ENCODE measurements around the gene CCDC33.

The CCDC33 gene

DNA sequence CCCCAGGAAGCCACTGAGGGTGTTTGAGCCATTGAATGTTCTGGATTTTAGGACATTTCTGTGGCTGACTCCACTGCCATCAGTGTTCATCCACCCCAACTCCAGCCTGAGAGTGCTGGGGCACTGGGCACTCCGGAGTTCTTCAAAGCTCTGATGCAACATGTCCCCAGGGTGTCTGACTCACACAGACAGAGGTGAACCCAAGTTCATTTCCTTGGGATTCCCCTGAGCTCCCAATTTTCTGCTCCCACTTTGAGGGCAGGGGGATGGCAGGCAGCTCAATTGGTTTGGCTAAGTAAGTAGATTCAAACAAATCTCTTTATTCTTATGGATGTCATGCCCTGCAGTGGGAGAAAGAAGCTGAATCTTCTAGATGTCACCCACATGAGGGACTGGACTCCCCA lies 35.7 kb upstream of the CCDC33 start:
- Histone ChIP-seq H3K4me1 (ENCODE audit: control insufficient read depth, insufficient read depth, low read length) (peaks cover 23% of the 10 kb centered on the region), H3K9ac (ENCODE audit: low read length in 2 of 2) (no peak overlapping the region), H3K27ac (ENCODE audit: low read length) (no peak overlapping the region), H3K27me3 (ENCODE audit: control insufficient read depth in 1 of 2, insufficient read depth in 2 of 2, low read length in 2 of 2) (no peaks in the 10 kb centered on the region), H3K36me3 (ENCODE audit: control insufficient read depth in 2 of 2, insufficient read depth in 2 of 2, low read length in 2 of 2) (no peaks in the 10 kb centered on the region), H3K4me3 (ENCODE audit: low read length in 2 of 2) (no peak overlapping the region), H3K9me3 (ENCODE audit: control insufficient read depth in 2 of 2, low read length in 2 of 2) (no peaks in the 10 kb centered on the region)

DNA sequence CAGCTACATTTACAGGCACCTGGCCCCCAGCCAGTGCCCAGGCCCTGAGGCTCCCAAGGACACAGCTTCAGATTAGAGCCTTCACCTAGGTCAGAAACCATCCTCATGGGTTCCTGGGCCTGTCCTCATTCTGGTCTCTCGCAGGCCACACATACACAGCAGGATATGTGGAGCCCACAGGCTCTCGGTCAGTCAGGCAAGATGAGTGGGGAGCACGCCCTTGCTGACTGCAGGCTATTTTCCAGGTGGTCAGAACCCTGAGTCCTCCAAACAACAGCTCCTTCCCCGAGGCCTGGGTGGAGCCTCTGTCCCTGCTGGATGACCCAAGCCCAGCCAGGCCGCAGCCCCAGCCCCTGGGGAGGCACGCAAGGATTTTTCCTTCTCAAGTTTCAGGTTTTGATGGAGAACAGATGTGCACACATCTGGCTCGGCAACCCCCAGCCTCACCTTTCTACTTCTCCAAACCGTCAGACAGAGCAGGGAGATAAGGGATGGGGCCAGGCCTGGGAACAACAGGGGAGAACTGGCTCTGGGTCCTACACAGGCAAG lies 35.2 kb upstream of the CCDC33 start:
- Histone ChIP-seq H3K27me3 (ENCODE audit: control insufficient read depth in 1 of 2, insufficient read depth in 2 of 2, low read length in 2 of 2) (no peaks in the 10 kb centered on the region), H3K36me3 (ENCODE audit: control insufficient read depth in 2 of 2, insufficient read depth in 2 of 2, low read length in 2 of 2) (no peaks in the 10 kb centered on the region), H3K4me1 (ENCODE audit: control insufficient read depth, insufficient read depth, low read length) (peaks cover 22% of the 10 kb centered on the region), H3K4me3 (ENCODE audit: low read length in 2 of 2) (no peak overlapping the region), H3K9ac (ENCODE audit: low read length in 2 of 2) (no peak overlapping the region), H3K9me3 (ENCODE audit: control insufficient read depth in 2 of 2, low read length in 2 of 2) (no peaks in the 10 kb centered on the region), H3K27ac (ENCODE audit: low read length) (no peak overlapping the region)

DNA sequence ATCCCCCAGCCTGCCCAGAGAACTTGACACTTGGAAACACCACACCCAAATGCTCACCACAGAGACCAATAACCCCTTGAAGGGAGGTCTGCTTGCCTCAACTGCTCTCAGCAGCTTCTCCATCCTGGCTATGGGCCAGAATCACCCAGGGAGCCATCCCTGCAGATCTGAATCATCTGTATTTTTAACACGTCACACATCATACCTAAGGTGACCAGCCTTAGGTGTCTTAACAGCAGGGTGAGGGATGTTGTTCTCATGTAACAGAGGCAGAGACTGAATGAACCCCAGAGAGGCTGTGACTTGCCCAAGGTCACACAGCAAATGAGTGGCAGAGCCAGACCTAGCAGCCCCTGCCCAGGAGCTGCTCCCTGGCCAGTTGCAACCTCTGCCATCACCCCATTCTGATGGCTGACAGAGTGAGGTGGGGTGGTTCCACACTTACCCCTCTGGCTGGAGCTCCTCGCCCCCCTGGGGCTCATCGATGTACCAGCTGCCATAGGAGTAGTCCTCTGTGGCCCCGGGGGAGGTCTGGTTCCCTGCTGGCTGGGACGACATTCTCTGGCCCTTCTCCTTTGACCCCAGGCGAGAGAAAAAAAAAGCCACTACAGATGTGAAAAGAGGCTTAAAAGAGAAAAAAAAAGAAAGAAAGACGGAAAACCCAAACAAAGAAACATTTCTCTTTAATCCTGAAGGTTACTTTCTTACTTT lies 34.3 kb upstream of the CCDC33 start:
- Histone ChIP-seq H3K27ac (ENCODE audit: low read length) (no peak overlapping the region), H3K36me3 (ENCODE audit: control insufficient read depth in 2 of 2, insufficient read depth in 2 of 2, low read length in 2 of 2) (no peaks in the 10 kb centered on the region), H3K4me3 (ENCODE audit: low read length in 2 of 2) (no peak overlapping the region), H3K9me3 (ENCODE audit: control insufficient read depth in 2 of 2, low read length in 2 of 2) (no peaks in the 10 kb centered on the region), H3K27me3 (ENCODE audit: control insufficient read depth in 1 of 2, insufficient read depth in 2 of 2, low read length in 2 of 2) (no peaks in the 10 kb centered on the region), H3K4me1 (ENCODE audit: control insufficient read depth, insufficient read depth, low read length) (peaks cover 16% of the 10 kb centered on the region), H3K9ac (ENCODE audit: low read length in 2 of 2) (no peak overlapping the region)

DNA sequence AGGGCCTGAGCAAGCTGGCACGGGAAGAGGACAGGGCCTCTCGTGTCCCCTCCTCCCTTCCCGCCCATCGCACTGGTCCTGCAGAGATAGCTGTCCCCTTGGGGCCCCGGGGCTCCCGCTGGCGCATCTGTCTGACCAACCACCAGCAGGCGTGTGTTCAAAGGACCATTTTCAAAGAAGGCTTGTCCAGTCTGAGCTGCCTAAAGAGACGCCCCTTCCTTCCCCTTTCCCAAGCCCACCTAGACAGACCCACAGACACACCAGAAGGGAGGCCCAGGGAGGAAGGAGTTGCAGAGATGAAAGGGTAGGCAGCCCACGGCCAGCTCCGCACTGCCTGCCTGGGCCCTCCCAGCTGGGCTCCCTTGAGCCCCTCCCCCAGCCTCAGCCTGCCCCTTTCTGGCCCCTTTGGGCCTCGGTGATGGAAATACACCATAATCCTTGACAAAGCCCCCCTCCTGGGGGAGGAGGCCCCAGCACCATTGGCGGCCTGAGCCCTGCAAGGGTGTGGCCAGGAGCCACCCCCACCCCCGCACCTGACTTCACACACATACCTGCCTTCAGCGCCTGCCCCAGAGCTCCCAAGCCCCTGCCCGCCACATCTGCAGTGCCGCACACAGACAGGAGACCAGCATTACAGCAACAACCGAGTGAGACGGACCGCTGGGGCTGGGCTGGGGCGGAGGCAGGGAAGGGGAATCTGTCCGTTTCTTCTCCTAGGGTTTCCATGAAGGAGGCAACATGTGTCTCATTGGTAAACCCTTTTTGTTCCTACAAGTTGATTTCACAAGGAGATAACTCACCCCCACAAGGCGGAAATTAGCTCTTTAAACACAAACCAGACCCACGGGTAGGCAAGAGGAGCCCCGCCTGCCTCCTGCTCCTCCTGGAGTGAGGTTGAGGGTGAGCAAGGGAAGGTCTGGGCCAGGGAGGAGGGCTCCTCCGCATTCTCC lies 33.4 kb upstream of the CCDC33 start, which contains the start of gene STRA6:
Gene STRA6 (minus strand): TSS at position 336 of the 950 bp plus-strand sequence. CDS start 520 bp downstream, outside the sequence.
- H3K36me3 ChIP-seq (ENCODE audit: control insufficient read depth in 2 of 2, insufficient read depth in 2 of 2, low read length in 2 of 2) = no peaks in the 10 kb centered on the region
- no peak within 1 kb of the TSS for H3K27ac ChIP-seq (ENCODE audit: low read length)
- no peak within 1 kb of the TSS for H3K9ac ChIP-seq (ENCODE audit: low read length in 2 of 2)
- no peak within 1 kb of the TSS for H3K4me3 ChIP-seq (ENCODE audit: low read length in 2 of 2)
- no peaks in the 10 kb centered on the region for H3K9me3 ChIP-seq (ENCODE audit: control insufficient read depth in 2 of 2, low read length in 2 of 2)
- peaks cover 17% of the 10 kb centered on the region for H3K4me1 ChIP-seq (ENCODE audit: control insufficient read depth, insufficient read depth, low read length)
- H3K27me3 ChIP-seq (ENCODE audit: control insufficient read depth in 1 of 2, insufficient read depth in 2 of 2, low read length in 2 of 2) = no peaks in the 10 kb centered on the region

DNA sequence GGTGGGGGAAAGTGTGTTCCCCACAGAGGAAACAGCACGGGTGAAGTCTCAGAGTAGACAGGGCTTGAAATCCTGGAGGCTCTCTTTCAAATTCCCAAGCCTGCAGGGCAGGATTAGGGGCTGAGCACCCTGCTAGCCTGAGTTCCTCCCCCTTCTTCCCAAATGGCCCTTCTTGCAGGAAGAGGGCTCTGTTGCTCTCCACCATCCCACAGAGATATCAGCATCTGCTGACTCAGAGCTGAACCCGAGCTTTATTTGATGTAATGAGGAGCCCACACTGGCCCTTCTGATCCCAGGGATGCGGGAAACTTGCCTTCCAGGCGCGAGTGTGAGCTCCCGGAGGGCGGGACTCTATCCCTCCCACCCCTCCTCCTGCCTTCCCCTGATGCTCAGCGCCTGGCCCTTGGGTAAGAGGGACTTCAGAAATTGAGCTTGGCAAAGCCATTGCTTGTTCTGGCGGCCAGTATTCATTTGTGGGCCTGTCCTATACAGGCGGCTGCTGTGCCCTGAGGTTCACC lies 32.2 kb upstream of the CCDC33 start:
- H3K4me1 ChIP-seq (ENCODE audit: control insufficient read depth, insufficient read depth, low read length) = peaks cover 17% of the 10 kb centered on the region
- no peaks in the 10 kb centered on the region for H3K9me3 ChIP-seq (ENCODE audit: control insufficient read depth in 2 of 2, low read length in 2 of 2)
- no peak overlapping the region for H3K27ac ChIP-seq (ENCODE audit: low read length)
- no peaks in the 10 kb centered on the region for H3K27me3 ChIP-seq (ENCODE audit: control insufficient read depth in 1 of 2, insufficient read depth in 2 of 2, low read length in 2 of 2)
- H3K4me3 ChIP-seq (ENCODE audit: low read length in 2 of 2) = no peak overlapping the region
- H3K36me3 ChIP-seq (ENCODE audit: control insufficient read depth in 2 of 2, insufficient read depth in 2 of 2, low read length in 2 of 2) = no peaks in the 10 kb centered on the region
- no peak overlapping the region for H3K9ac ChIP-seq (ENCODE audit: low read length in 2 of 2)

DNA sequence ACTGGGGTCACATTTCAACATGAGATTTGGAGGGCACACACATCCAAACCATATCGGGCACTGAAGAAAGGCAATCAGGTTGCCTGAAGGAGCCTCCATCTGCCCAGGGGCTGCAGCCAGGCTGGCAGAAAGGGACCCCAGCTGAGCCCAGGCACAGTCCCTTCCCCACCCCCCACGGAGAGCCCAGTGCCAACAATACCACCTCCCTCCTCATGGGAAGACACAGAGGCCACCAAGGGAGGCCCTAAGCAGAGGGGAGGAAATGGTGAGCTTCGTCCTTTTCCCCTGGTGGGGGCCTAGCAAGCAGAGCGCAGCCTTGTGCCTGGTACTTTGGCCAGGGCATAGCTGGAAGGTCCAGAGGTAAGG lies 30.6 kb upstream of the CCDC33 start:
- Histone ChIP-seq H3K4me1 (ENCODE audit: control insufficient read depth, insufficient read depth, low read length) (peaks cover 13% of the 10 kb centered on the region), H3K27me3 (ENCODE audit: control insufficient read depth in 1 of 2, insufficient read depth in 2 of 2, low read length in 2 of 2) (no peaks in the 10 kb centered on the region), H3K27ac (ENCODE audit: low read length) (no peak overlapping the region), H3K36me3 (ENCODE audit: control insufficient read depth in 2 of 2, insufficient read depth in 2 of 2, low read length in 2 of 2) (no peaks in the 10 kb centered on the region), H3K9me3 (ENCODE audit: control insufficient read depth in 2 of 2, low read length in 2 of 2) (no peaks in the 10 kb centered on the region), H3K9ac (ENCODE audit: low read length in 2 of 2) (no peak overlapping the region), H3K4me3 (ENCODE audit: low read length in 2 of 2) (no peak overlapping the region)

DNA sequence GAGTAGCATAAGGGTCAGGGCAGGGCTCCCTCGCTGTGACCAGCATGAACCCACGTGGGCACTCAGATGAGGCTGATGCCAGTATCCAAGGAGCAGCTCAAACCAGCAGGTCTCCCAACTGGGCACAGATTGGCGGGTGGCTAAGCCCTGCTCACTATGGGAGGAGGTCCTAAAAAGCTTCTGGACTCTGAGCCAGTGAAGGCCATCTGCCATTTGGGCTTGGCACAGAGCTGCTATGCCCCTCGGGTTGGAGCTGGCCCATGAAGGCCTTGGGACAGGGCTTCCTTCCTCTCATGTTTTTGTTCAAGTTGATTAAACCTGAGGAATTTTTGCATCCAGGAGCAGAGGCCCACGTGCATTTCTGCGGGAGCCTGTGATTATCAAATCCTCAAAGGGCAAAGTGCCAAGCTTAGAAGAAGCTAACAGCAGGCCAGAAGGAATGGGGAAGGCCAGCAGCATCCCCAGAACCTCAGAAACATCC lies 29.3 kb upstream of the CCDC33 start:
- Histone ChIP-seq H3K9me3 (ENCODE audit: control insufficient read depth in 2 of 2, low read length in 2 of 2) (peaks cover 0 to 3% of the 10 kb centered on the region in 2 donors), H3K9ac (ENCODE audit: low read length in 2 of 2) (no peak overlapping the region), H3K4me3 (ENCODE audit: low read length in 2 of 2) (no peak overlapping the region), H3K27ac (ENCODE audit: low read length) (no peak overlapping the region), H3K27me3 (ENCODE audit: control insufficient read depth in 1 of 2, insufficient read depth in 2 of 2, low read length in 2 of 2) (no peaks in the 10 kb centered on the region), H3K36me3 (ENCODE audit: control insufficient read depth in 2 of 2, insufficient read depth in 2 of 2, low read length in 2 of 2) (no peaks in the 10 kb centered on the region), H3K4me1 (ENCODE audit: control insufficient read depth, insufficient read depth, low read length) (peaks cover 6% of the 10 kb centered on the region)

DNA sequence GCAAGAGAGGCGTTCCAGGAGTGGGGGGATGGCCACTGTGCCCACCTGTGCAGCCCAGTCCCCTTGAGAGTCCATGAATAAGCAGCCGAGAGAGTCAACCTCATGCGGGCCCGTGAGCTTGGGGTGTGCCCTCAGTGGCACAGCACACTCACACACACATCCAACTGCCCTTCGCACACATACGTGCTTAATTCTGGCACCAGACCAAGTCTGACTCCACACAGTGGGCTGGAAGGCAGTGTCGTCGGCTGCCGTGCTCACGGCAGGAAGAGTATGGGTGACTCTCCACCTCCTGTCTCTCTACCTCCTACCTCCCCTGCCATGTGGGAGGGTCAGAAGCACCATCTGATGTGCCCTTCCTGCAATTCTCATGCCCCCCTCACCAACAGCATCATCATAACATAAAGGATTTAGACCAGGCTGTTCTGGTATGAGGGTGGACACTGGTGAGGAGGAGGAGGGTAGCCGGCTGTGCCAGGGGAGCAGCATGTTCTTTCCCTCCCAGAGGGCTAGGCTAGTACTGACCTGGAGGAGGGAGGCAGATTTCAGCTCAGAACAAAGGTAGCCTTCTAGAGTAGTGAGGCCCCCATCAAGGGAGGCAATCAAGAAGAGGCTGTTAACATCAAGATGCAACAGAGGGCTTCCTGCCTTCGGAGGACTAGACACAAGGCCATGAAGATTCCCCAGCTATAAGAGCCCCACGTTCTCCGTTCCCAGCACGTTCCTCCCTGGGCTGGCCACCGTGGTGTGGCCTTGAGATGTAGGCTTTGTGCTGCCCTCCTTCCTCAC lies 28.3 kb upstream of the CCDC33 start:
- H3K27me3 ChIP-seq (ENCODE audit: control insufficient read depth in 1 of 2, insufficient read depth in 2 of 2, low read length in 2 of 2) = no peaks in the 10 kb centered on the region
- no peaks in the 10 kb centered on the region for H3K36me3 ChIP-seq (ENCODE audit: control insufficient read depth in 2 of 2, insufficient read depth in 2 of 2, low read length in 2 of 2)
- no peak overlapping the region for H3K9ac ChIP-seq (ENCODE audit: low read length in 2 of 2)
- H3K4me3 ChIP-seq (ENCODE audit: low read length in 2 of 2) = no peak overlapping the region
- peaks cover 3% of the 10 kb centered on the region for H3K4me1 ChIP-seq (ENCODE audit: control insufficient read depth, insufficient read depth, low read length)
- peaks cover 0 to 3% of the 10 kb centered on the region in 2 donors for H3K9me3 ChIP-seq (ENCODE audit: control insufficient read depth in 2 of 2, low read length in 2 of 2)
- H3K27ac ChIP-seq (ENCODE audit: low read length) = no peak overlapping the region

DNA sequence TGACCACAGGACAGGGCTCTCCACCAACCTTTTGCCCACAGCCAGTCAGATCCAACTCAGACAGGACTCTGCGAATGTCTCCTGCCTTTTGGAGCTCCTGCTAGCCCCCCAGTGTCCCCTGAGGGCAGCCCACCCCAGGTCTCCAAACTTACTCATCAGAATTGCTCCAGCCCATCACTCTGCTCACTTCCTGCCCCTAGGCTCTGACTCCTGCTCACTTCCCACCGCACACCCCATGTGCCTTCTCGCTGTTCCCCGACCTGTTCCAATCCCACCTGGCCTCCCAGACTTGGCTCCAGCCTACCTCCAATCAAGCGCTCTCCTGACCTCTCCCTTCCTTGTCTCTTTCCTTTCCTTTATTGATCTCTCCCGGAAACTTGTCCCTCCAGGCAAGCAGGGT lies 27.6 kb upstream of the CCDC33 start:
- no peak overlapping the region for H3K9ac ChIP-seq (ENCODE audit: low read length in 2 of 2)

More for the DNA sequence above, 27.6 kb upstream of the CCDC33 start:
- H3K36me3 ChIP-seq (ENCODE audit: control insufficient read depth in 2 of 2, insufficient read depth in 2 of 2, low read length in 2 of 2) = no peaks in the 10 kb centered on the region
- H3K4me3 ChIP-seq (ENCODE audit: low read length in 2 of 2) = no peak overlapping the region
- peaks cover 3% of the 10 kb centered on the region for H3K4me1 ChIP-seq (ENCODE audit: control insufficient read depth, insufficient read depth, low read length)
- peaks cover 0 to 3% of the 10 kb centered on the region in 2 donors for H3K9me3 ChIP-seq (ENCODE audit: control insufficient read depth in 2 of 2, low read length in 2 of 2)
- no peak overlapping the region for H3K27ac ChIP-seq (ENCODE audit: low read length)
- no peaks in the 10 kb centered on the region for H3K27me3 ChIP-seq (ENCODE audit: control insufficient read depth in 1 of 2, insufficient read depth in 2 of 2, low read length in 2 of 2)
